Lower leg skin (tissue), 4 donors: Measurements from ENCODE around the gene USP34. TPM values are rescaled to one million over a fixed set of nuclear protein-coding genes. Genes with fewer than 3 reads are reported as not detected.
"Not testable (repeated sequence)": the region's sequence is repeated elsewhere in the genome, so short reads cannot be mapped to it uniquely, and the experiment has no call there.

ENCODE experiments used
- DNase-seq, 2 donors: peaks; one replicate each; pipeline ENCODE4 v3.0.0-alpha.2; 2019; ENCODE audit warnings: low spot score in 2 of 2
- H3K4me3 ChIP-seq: fragments of 200-600 bp; sonication (generic); 2 replicates; pipeline ENCODE4 v1.5.1; 2017; ENCODE audit warnings: mild to moderate bottlenecking, low read depth; ENCODE audit not compliant: poor library complexity, severe bottlenecking
- CTCF ChIP-seq, 3 donors: fragments of 450-650 bp; IDR thresholded peaks; one replicate each; pipeline ENCODE4 v1.5.1; 2016; ENCODE audit warnings: antibody characterized with exemption in 3 of 3, mild to moderate bottlenecking in 3 of 3, moderate library complexity in 2 of 3
- POLR2A ChIP-seq, 2 donors: fragments of 450-650 bp; IDR thresholded peaks; one replicate each; pipeline ENCODE4 v1.6.1; 2016 to 2017; ENCODE audit warnings: antibody characterized with exemption in 2 of 2, mild to moderate bottlenecking in 1 of 2, moderate library complexity in 1 of 2
- WGBS, 2 donors: methylation state at CpG; one replicate each; pipeline ENCODE4 v1.1.5; 2018; 5-methylcytosine and 5-hydroxymethylcytosine counted together
- intact Hi-C: fragments of 100-400 bp; cut with DNase I; formaldehyde crosslinking; loops from one replicate; pipeline ENCODE4 v1.15.0; 2023; ENCODE audit warnings: low total_unique reads
- total RNA-seq, 4 donors: library from RNA; depleted of rRNA; stranded (reverse); fragments of >200 nt; gene quantifications; one replicate each; pipeline ENCODE4 v1.1.0, GENCODE V29; 2016

Gene USP34
- total RNA-seq, 4 donors from 2014 or later = 84.3 to 181 (median 98.1) TPM

GRCh38 chr2:61210332-61210981 is 260.4 kb downstream of the USP34 start:
- H3K4me3 ChIP-seq = no peak overlapping the region
- no peak for TF ChIP-seq POLR2A (IDR thresholded peaks at IDR 0.05)
- no peak for TF ChIP-seq CTCF (IDR thresholded peaks at IDR 0.05)
- intact Hi-C loops = no loop called here
- DNase-seq = no peak
- 91 to 92% methylated on average over 5 of the region's 5 CpGs for WGBS, 2 donors

GRCh38 chr2:61205132-61205531 is 265.8 kb downstream of the USP34 start:
- no peak overlapping the region for H3K4me3 ChIP-seq
- intact Hi-C loops = no loop called here
- 85 to 89% methylated on average over 7 of the region's 7 CpGs for WGBS, 2 donors
- no peak for DNase-seq
- TF ChIP-seq CTCF (IDR thresholded peaks at IDR 0.05) = no peak

DNA sequence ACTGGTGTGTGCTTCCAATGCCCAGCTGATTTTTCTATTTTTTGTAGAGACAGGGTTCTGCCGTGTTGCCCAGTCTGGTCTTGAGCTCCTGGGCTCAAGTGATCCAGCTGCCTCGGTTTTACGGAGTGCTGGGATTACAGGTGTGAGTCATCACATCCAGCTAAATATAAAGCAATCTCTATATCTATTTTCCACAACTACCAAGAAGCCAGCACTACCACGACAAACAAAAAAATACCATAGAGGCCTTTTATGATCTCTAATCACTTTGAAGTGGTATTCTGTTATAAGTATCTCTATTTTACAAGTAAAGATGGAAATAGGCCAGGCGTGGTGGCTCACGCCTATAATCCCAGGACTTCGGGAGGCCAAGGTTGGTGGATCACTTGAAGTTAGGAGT is 274.2 kb downstream of the USP34 start:
- WGBS, 2 donors = 87 to 91% methylated on average over 7 of the region's 7 CpGs
- DNase-seq = no peak
- H3K4me3 ChIP-seq = no peak overlapping the region
- no peak for TF ChIP-seq CTCF (IDR thresholded peaks at IDR 0.05)
- TF ChIP-seq POLR2A (IDR thresholded peaks at IDR 0.05) = no peak
- intact Hi-C loops = no loop called here

DNA sequence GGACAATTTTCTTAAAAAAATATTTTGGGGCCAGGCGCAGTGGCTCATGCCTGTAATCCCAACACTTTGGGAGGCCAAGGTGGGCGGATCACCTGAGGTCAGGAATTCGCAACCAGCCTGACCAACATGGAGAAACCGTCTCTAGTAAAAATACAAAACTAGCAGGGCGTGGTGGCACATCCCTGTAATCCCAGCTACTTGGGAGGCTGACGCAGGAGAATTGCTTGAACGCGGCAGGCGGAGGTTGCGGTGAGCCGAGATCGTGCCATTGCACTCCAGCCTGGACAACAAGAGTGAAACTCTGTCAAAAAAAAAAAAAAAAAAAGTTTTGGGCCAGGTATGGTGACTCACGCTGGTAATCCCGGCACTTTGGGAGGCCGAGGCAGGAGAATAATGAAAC is 276.2 kb downstream of the USP34 start:
- DNase-seq, H3K4me3 ChIP-seq, intact Hi-C loops: not testable (repeated sequence)
- 90 to 94% methylated on average over 15 of the region's 15 CpGs for WGBS, 2 donors

GRCh38 chr2:61193670-61194561 is 277.0 kb downstream of the USP34 start:
- intact Hi-C loops = no loop called here
- WGBS, 2 donors = 75 to 79% methylated on average over 4 of the region's 4 CpGs
- H3K4me3 ChIP-seq = no peak overlapping the region
- DNase-seq = no peak
- TF ChIP-seq POLR2A (IDR thresholded peaks at IDR 0.05) (no peak), CTCF (IDR thresholded peaks at IDR 0.05) (no peak)

- WGBS, 2 donors = 82% methylated on average over 4 of the region's 4 CpGs
- no peak overlapping the region for H3K4me3 ChIP-seq
- no peak for DNase-seq
- intact Hi-C loops = no loop called here
- TF ChIP-seq CTCF (IDR thresholded peaks at IDR 0.05) (no peak), POLR2A (IDR thresholded peaks at IDR 0.05) (no peak)
These were observed 283.8 kb downstream of the USP34 start for GRCh38 chr2:61187085-61187484.
